ENCODE measurements around the gene SLC25A5.

DNA sequence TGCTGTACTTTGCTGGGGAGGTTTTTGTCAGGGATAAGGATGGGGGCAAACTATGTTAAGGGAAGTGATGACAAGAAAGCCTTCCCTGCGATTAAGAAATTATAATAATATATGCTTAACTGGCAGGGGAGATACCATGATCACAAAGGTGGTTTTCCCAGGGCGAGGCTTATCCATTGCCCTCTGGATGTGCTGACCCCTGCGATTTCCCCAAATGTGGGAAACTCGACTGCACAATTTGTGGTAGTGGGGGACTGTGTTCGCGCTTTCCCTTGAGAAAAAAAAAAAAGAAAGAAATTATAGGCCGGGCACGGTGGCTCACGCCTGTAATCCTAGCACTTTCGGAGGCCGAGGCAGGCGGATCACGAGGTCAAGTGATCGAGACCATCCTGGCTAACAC is 44.6 kb upstream of the SLC25A5 start:
- TF ChIP-seq POLR2AphosphoS5 (IDR thresholded peaks at IDR 0.05; ENCODE audit: borderline replicate concordance, low read depth, low read length) (no peak), EZH2 (IDR thresholded peaks at IDR 0.05) (no peak)

Data from SK-N-MC (cell line).